ENCODE results near the gene C9orf72.
"Not testable (repeated sequence)": the region's sequence is repeated elsewhere in the genome, so short reads cannot be mapped to it uniquely, and the experiment has no call there.

C9orf72 gene

DNA sequence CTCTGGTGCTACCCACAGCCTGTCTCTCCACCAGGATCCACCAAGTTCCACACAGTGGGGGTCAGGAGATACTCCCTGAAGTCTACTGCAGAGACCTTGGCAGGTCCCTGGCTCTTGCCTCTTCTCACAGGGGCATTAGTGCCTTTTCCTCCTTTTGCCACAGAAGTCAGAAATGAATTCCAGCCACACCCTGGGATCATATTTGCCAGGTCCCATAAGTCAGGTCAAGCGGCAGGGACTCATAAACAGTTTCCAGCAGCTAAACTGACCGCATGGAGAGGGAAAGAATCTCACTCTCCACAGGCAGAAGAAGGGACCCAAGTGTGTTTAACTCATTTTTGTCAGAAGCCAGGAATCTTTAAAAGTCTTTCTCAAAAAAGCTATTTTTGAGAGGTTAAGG, 62.5 kb downstream of the C9orf72 start:
- DNase-seq = no peak

DNA sequence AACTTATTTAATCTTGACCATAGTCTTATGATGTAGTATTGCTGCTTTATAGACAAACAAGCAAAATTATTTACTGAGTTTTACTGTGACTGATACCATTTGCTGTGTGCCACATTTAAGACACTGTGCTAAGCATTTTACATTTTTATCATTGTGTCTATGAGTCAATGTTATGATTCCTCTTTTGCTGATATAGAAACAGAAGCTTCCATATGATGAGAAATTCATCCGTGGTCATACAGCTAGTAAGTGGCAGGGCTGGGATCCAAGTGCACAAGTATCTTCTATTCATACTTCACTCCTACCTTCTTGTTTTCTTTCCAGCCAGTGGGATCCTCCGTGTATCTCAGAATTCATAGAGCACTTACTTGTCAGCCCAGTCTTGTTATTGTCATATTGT, 66.3 kb downstream of the C9orf72 start:
- DNase-seq = no peak

DNA sequence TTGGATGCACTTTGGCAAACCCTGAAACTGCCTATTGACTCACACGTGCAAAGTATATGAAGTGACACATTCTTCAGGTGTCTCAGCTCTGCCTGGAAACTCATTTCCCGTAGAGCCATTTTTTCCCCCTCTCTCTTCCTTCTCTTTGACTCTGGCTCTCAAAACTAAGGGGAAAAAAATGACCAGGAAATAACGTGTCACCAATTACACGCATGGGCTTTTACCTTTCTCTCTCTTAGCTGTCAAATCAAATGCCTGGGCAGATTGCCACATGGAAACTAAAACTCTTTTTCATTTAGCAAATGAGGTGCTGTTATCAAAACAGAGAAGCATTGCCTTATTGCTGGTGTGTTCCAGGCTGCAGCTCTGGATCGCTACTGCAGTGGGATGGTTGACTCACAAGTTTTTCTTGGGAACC, 67.5 kb downstream of the C9orf72 start:
- no peak for DNase-seq

DNA sequence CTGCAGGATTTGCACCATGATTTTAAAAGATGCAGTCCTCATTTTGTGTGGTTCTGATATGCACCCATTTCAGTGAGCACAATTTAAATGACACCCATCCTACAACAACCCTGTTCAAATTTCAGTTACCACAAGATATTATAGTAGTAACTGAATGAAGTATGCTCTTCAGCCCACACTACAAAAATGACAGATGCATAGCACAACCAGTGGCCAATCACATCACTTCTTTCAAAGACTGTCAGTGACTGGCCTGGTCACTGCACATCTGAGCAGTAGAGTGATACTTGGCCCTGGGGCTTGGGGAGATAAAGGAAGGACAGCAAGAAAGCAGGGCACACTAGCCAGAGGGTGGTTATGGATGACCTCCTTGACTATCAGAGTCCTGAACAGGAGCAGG, 69.0 kb downstream of the C9orf72 start:
- DNase-seq = no peak

DNA sequence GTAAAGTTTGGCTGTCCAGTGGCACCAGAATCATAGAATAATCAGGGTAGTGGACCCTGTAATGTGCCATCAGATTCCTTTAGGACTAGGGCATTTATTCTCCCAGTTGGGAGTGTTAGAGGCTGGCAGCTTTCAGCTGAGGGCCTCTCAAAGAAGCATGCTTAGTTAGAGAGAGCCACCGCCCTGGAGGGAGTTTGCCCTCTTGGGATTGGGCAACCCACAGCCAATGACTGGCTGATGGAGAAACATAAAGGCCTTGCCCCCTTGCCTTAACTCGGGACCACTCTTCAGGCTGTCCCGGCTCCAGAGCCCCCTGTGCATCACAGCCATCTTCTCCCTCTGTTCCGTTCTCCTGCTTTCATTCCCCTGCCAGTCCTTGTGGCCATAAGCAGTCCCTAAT, 69.7 kb downstream of the C9orf72 start:
- DNase-seq = no peak

DNA sequence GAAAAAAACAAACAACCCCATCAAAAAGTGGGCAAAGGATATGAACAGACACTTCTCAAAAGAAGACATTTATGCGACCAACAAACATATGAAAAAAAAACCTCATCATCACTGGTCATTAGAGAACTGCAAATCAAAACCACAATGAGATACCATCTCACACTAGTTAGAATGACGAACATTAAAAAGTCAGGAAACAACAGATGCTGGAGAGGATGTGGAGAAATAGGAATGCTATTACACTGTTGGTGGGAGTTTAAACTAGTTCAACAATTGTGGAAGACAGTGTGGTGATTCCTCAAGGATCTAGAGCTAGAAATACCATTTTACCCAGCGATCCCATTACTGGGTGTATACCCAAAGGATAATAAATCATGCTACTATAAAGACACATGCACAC, 72.4 kb downstream of the C9orf72 start:
- DNase-seq = not testable (repeated sequence)

DNA sequence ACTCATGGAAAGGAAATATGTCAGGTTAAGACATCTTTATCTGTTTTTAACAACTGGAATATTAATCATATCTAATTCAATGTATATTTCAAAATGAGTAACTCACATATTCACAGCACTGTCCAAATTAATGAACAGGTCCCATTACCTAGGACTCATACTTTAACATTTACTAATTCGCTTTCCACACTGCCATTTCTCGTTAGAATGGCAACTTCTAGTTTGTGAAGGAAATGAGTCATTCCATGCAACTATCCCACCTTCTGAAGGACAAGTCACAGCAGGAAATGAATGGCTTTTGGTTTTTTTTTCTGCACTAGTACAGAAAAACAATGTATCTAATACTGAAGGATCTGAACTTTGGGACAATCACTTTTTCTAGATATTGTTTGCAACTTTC, 73.8 kb downstream of the C9orf72 start:
- no peak for DNase-seq

DNA sequence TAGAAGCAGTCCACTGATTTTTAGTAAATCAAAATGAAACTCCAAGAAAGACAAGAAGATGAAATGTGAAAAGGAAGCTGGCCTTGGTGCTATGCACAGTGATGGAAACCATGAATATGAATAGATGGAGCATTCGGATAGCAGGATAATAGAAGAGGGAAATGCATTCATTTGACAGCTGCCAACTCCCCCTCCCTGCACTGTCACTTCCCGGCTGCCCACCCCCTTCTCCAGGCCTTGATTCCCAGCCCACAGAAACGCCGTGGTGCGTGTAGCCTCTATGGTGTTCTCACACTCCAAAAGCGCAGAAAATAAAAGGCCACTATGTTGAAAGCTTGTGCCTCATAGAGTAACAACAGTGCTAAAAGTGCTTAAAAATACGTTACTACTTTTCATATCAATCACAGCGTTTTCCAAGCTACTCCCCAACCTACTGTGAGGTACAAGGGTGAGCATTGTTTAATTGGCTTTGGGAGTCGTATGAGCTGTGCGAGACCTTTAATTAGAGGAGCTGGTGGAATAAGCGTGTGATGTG, 75.3 kb downstream of the C9orf72 start:
- DNase-seq = no peak

Measured in NCI-H526 treated with DMSO at 0.1 percent for 48 hours (cell line).